LNCaP clone FGC (cell line): ENCODE results near the gene LIPF.

Experiments
- DNase-seq: peaks from one replicate; pipeline ENCODE4 v3.0.0-alpha.2; 2011; ENCODE audit warnings: low read depth
- H3K4me3 ChIP-seq: 2 replicates; pipeline ENCODE4 v1.5.1; 2011; ENCODE audit warnings: mild to moderate bottlenecking, low read depth, low read length, control low read depth
- TF ChIP-seq, protein P1 (sequence below): IDR thresholded peaks from 2 replicates; pipeline ENCODE4 v1.5.1; 2012; ENCODE audit warnings: mild to moderate bottlenecking; ENCODE audit not compliant: control insufficient read depth, insufficient read depth; ENCODE audit errors: extremely low read depth

The LIPF gene

GRCh38 chr10:88672041-88672440 lies 7.8 kb downstream of the LIPF start:
- H3K4me3 ChIP-seq = no peak overlapping the region
- no peak for DNase-seq
- TF ChIP-seq, protein P1, sequence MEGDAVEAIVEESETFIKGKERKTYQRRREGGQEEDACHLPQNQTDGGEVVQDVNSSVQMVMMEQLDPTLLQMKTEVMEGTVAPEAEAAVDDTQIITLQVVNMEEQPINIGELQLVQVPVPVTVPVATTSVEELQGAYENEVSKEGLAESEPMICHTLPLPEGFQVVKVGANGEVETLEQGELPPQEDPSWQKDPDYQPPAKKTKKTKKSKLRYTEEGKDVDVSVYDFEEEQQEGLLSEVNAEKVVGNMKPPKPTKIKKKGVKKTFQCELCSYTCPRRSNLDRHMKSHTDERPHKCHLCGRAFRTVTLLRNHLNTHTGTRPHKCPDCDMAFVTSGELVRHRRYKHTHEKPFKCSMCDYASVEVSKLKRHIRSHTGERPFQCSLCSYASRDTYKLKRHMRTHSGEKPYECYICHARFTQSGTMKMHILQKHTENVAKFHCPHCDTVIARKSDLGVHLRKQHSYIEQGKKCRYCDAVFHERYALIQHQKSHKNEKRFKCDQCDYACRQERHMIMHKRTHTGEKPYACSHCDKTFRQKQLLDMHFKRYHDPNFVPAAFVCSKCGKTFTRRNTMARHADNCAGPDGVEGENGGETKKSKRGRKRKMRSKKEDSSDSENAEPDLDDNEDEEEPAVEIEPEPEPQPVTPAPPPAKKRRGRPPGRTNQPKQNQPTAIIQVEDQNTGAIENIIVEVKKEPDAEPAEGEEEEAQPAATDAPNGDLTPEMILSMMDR = no peak

DNA sequence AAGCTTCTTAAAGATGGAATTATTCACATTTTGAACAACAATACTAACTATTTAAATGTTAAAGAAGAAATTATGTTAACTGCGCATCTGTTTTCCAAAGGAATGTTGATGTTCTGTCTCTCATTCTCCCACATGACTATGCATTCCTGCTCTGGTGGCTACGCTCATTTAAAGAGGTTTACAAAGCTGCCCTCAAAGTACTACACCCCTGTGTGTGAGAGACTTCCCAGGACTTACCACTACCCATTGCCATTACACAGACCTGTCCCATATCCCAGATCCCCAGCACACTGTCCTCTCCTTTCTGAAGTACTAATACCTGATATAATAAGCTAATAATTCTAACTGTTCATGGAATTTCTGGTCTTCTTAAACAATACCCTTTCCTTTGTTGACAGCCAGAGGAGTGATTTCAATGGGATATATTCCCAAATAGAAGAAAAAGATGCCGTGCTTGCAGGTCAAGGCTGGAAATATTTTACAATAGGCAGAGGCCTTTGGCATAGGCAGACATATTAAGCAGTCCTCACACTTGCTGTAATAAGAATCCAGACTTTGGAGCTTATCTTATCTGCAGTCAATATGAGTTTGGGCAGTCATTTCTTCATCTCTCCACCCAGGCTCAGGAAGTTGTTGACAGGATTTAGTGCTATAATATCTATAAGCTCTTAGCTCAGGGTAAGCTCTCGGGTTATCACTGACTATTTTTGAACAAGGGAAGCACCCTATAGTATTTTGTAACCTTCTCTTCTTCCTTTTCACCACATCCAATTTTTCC lies 12.2 kb downstream of the LIPF start:
- no peak for DNase-seq
- H3K4me3 ChIP-seq = no peak overlapping the region
- TF ChIP-seq, protein P1 = no peak

- no peak overlapping the region for H3K4me3 ChIP-seq
- no peak for DNase-seq
- TF ChIP-seq, protein P1 = no peak
These were observed 16.7 kb downstream of the LIPF start for GRCh38 chr10:88680958-88681357.

GRCh38 chr10:88682491-88682890 lies 18.2 kb downstream of the LIPF start:
- TF ChIP-seq, protein P1 = no peak
- no peak overlapping the region for H3K4me3 ChIP-seq
- no peak for DNase-seq

- DNase-seq = no peak
- TF ChIP-seq, protein P1 = peak; percentile 42
- no peak overlapping the region for H3K4me3 ChIP-seq
These were observed 23.7 kb downstream of the LIPF start for GRCh38 chr10:88687853-88688467.

DNA sequence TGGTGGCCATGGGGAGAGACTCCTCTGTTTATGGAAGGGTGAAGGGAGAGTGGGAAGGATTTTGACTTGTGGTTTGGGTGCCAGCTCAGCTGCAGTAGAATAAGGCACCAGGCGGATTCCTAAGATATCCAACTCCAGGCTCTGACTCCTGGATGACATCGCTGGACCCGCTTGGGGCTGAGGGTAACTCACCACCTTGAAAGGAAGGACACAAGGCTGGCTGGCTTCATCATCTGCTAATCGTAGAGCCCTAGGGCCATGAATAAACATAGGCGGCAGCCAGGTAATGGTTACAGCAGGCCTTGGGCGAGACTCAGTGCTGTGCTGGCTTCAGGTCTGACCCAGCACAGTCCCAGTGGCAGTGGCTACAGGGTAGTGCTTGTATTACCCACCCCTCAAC lies 25.1 kb downstream of the LIPF start:
- TF ChIP-seq, protein P1 = no peak
- no peak for DNase-seq
- H3K4me3 ChIP-seq = no peak overlapping the region
